GM10248 (cell line): ENCODE data around the gene RAMP2.
"Not testable (repeated sequence)": the region's sequence is repeated elsewhere in the genome, so short reads cannot be mapped to it uniquely, and the experiment has no call there.

Source experiments
- CTCF ChIA-PET: fragments of 300-600 bp; sonication (Branson Sonifier 250); formaldehyde crosslinking; extraction: SDS; loops from one replicate; lab custom pipeline; 2021; ENCODE audit warnings: antibody characterized with exemption; lab: Yijun Ruan, JAX
- POLR2A ChIA-PET: fragments of 350-650 bp; sonication (Branson Sonifier 250); formaldehyde crosslinking; extraction: SDS; loops from one replicate; lab custom pipeline; 2020; ENCODE audit warnings: antibody characterized with exemption; lab: Yijun Ruan, JAX
- DNase-seq: peaks from one replicate; pipeline ENCODE4 v3.0.0; 2012; ENCODE audit errors: extremely low spot score
- TF ChIP-seq, protein P1 (sequence below): IDR thresholded peaks from 2 replicates; pipeline ENCODE4 v1.5.1; 2012; ENCODE audit warnings: mild to moderate bottlenecking, low read depth; ENCODE audit errors: extremely low read depth, missing control alignments, control extremely low read depth

The RAMP2 gene, protein sequence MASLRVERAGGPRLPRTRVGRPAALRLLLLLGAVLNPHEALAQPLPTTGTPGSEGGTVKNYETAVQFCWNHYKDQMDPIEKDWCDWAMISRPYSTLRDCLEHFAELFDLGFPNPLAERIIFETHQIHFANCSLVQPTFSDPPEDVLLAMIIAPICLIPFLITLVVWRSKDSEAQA

DNA sequence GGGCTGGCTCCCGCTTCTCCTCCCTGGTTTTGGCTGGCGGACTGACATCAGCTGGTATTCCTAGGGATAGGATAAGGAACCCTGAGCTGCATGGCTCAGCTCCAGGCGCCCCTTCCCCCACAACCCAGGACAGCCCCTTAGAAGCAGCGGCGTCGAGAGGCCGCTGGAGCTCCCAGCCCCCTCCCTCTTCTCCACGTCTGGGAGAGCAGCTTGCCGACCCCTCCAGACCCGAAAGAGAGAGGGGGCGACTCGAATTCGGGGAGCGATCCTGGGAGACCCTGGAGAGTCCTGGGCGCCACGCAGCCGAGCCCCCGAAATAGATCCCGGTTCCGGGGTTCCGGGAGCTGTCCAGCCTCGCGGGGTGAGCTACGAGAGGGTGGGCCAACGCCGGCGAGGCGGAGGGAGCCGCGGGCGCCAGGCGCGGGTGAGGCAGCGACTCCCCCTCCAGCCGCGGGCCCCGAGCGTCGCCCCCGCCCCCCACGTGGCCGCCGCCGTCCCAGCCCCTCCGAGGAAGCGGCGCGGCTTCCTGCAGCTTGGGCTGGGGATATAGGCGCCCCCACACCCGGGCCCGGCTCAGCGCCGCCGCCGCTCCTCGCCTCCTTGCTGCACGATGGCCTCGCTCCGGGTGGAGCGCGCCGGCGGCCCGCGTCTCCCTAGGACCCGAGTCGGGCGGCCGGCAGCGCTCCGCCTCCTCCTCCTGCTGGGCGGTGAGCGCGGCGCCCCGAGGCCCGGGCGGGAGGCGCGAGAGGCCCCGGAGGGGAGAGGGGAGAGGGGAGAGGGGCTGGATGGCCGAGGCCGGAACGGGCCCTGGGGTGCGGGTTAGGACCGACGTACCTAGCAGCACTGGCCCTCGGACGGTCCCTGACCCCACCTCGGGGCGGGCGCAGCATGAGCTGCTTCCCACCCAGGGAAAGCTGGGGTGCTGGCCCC is at the start of gene RAMP2:
Gene RAMP2, plus strand, starts transcription at position 576 of the 930 bp plus-strand sequence. Its CDS starts 35 bp downstream, at position 611.
- TF ChIP-seq, protein P1, sequence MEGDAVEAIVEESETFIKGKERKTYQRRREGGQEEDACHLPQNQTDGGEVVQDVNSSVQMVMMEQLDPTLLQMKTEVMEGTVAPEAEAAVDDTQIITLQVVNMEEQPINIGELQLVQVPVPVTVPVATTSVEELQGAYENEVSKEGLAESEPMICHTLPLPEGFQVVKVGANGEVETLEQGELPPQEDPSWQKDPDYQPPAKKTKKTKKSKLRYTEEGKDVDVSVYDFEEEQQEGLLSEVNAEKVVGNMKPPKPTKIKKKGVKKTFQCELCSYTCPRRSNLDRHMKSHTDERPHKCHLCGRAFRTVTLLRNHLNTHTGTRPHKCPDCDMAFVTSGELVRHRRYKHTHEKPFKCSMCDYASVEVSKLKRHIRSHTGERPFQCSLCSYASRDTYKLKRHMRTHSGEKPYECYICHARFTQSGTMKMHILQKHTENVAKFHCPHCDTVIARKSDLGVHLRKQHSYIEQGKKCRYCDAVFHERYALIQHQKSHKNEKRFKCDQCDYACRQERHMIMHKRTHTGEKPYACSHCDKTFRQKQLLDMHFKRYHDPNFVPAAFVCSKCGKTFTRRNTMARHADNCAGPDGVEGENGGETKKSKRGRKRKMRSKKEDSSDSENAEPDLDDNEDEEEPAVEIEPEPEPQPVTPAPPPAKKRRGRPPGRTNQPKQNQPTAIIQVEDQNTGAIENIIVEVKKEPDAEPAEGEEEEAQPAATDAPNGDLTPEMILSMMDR: no peak
- peak; percentile 40 for DNase-seq
- ChIA-PET POLR2A (interaction anchor here (0.8 kb wide), 1 partner anchor 11 kb away, joined by 3 read pairs; no protein-coding TSS in a partner anchor), CTCF (interaction anchor here (0.7 to 7.4 kb wide), 20 partner anchors 9 to 238 kb away, joined by 3 to 109 read pairs (median 4); partner anchors contain the start of genes BECN1, CCR10, CNTD1 and COA3)

DNA sequence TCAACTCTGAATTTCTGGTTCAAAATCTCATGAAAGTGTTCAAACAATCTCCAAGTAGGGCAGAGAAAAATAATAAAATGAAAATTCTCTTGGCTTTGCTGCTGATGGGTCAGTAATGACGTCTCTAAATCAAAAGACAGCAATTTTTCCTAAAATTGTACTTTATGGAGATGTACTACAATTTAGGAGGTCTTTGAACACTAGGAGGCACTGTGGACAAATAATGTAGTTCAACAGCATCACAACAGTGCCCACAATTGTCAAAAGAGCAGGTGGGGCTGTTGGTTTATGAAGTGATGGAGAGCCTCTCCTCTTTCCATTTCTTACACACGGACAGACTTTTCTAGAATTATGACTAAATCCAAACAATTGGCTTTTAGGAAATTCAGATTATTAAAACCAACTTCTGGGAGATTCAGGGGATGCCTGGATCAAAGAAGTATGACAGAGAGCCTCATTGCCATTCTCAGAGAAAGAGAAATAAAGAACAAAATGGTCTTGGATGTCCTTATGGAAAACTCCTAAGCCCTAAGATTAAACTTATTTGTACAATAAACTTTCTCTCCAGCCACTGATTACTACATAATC is 39.9 kb upstream of the RAMP2 start:
- ChIA-PET POLR2A (no interaction called here), CTCF (interaction anchor here (1.0 to 4.0 kb wide), 7 partner anchors 11 to 103 kb away, joined by 3 to 18 read pairs (median 4); partner anchors contain the start of gene BECN1)

DNA sequence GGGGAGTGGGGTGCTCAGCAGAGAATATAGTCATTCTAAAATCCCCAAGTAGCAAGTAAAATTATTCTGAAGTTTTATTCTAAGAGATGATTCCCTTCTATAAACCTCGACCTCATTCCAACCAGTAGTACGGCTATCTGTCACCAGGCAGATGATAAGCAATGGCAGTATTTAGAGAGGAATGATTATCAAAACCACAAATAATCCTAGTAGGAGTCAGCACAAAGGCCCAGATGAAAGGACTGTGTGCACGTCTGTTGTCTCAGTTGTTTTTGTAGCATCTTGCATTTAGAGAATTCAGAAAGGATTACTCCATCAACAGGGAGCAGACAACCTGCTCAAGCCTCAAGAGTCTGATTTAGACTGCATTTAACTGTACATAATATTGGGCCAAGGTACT is 37.4 kb upstream of the RAMP2 start:
- CTCF ChIA-PET: interaction anchor here (1.3 to 1.7 kb wide), 2 partner anchors 10 to 145 kb away, joined by 5 to 6 read pairs; partner anchors contain the start of gene PSMC3IP

More for the DNA sequence above, 39.9 kb upstream of the RAMP2 start:
- DNase-seq: peak; percentile 75
- TF ChIP-seq, protein P1: peak; percentile 73

DNA sequence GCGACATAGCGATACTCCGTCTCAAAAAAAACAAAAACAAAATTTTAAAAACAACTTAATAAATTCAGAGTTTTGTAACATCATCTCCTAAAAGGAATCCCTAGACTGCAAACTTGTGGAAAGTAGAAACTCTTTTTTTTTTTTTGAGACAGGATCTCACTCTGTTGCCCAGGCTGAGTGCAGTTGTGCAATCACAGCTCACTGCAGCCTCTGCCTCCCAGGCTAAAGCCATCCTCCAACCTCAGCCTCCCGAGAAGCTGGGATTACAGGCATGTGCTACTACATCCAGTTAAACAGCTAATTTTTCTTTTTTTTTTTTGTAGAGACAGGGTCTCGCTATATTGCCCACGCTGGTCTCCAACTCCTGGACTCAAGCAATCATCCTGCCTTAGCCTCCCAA is 35.9 kb upstream of the RAMP2 start:
- ChIA-PET POLR2A (interaction anchor here (0.7 kb wide), 2 partner anchors 93 to 1053 kb away, joined by 3 to 4 read pairs; no protein-coding TSS in a partner anchor), CTCF (interaction anchor here (1.3 to 3.2 kb wide), 7 partner anchors 11 to 146 kb away, joined by 3 to 18 read pairs (median 5); partner anchors contain the start of genes BECN1 and PSMC3IP)
- TF ChIP-seq, protein P1: no peak
- DNase-seq: no peak

More for the DNA sequence above, 37.4 kb upstream of the RAMP2 start:
- TF ChIP-seq, protein P1: no peak
- POLR2A ChIA-PET: no interaction called here
- DNase-seq: no peak

DNA sequence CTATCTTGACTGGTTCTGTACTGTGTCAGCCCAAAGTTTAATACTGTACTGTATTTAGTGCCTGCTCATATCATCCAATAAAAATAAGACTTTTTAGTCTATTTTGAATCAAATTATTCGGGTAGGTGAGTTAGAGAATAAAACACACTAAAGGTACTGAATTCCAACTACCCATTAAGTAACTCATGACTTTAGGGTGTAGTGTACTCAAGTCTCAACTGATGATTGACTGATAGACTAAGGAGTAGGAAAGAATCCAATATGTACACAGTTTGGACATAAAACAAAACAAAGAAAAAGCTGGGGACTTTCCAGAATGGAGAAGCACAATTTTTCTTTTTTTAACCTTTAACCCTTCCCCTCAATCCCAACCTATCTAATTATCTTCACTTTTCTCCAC is 20.3 kb upstream of the RAMP2 start:
- TF ChIP-seq, protein P1: no peak
- ChIA-PET POLR2A (no interaction called here), CTCF (no interaction called here)
- DNase-seq: no peak

DNA sequence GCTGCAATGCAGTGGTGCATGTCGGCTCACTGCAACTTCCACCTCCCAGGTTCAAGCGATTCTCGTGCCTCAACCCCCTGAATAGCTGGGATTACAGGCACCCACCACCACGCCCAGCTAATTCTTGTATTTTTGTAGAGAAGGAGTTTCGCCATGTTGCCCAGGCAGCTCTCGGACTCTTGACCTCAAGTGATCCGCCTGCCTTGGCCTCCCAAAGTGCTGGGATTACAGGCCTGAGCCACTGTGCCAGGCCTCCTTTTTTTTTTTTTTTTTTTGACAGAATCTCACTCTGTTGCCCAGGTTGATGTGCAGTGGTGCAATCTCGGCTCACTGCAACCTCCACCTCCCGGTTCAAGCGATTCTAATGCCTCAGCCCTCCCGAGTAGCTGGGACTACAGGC is 18.1 kb upstream of the RAMP2 start:
- DNase-seq, POLR2A ChIA-PET: not testable (repeated sequence)
- CTCF ChIA-PET: interaction anchor here (1.1 to 2.9 kb wide), 10 partner anchors 11 to 82 kb away, joined by 3 to 13 read pairs (median 3); partner anchors contain the start of genes RAMP2 and VPS25
